RKO (cell line): ENCODE data around the gene BLCAP.
"Not testable (repeated sequence)": the region's sequence is repeated elsewhere in the genome, so short reads cannot be mapped to it uniquely, and the experiment has no call there.

Experiments used
- DNase-seq: peaks from one replicate; pipeline ENCODE4 v3.0.0-alpha.2; 2016; ENCODE audit warnings: low spot score

The BLCAP gene

GRCh38 chr20:37480919-37481318 lies 46.8 kb downstream of the BLCAP start:
- DNase-seq, result no peak

GRCh38 chr20:37479925-37480691 lies 47.6 kb downstream of the BLCAP start:
- no peak for DNase-seq

- DNase-seq, result no peak
These were observed 48.4 kb downstream of the BLCAP start for GRCh38 chr20:37479266-37479665.

- DNase-seq, result no peak
These were observed 50.6 kb downstream of the BLCAP start for GRCh38 chr20:37477041-37477440.

- no peak for DNase-seq
These were observed 52.4 kb downstream of the BLCAP start for GRCh38 chr20:37475252-37475651.

- DNase-seq, result no peak
These were observed 53.3 kb downstream of the BLCAP start for GRCh38 chr20:37474386-37474785.

- DNase-seq, result no peak
These were observed 54.3 kb downstream of the BLCAP start for GRCh38 chr20:37473249-37474000.

GRCh38 chr20:37472435-37472834 lies 55.2 kb downstream of the BLCAP start:
- DNase-seq, result not testable (repeated sequence)

GRCh38 chr20:37471741-37472235 lies 55.9 kb downstream of the BLCAP start:
- no peak for DNase-seq

GRCh38 chr20:37470190-37470589 lies 57.5 kb downstream of the BLCAP start:
- not testable (repeated sequence) for DNase-seq

GRCh38 chr20:37469531-37469930 lies 58.1 kb downstream of the BLCAP start:
- no peak for DNase-seq

- no peak for DNase-seq
These were observed 58.8 kb downstream of the BLCAP start for GRCh38 chr20:37468886-37469285.
